ENCODE data around the gene PLCXD1.
"Not testable (repeated sequence)": the region's sequence is repeated elsewhere in the genome, so short reads cannot be mapped to it uniquely, and the experiment has no call there.

PLCXD1 gene

GRCh38 chrX:295136-295535, 14.0 kb downstream of the PLCXD1 start:
- no peak for DNase-seq

- DNase-seq, result no peak
Measured at GRCh38 chrX:298993-299392, 17.8 kb downstream of the PLCXD1 start.

- DNase-seq, result no peak
Measured at GRCh38 chrX:300334-300733, 19.2 kb downstream of the PLCXD1 start.

GRCh38 chrX:302975-303374, 21.8 kb downstream of the PLCXD1 start:
- DNase-seq, result no peak

- DNase-seq, result not testable (repeated sequence)
Measured at GRCh38 chrX:305781-306613, 24.8 kb downstream of the PLCXD1 start.

- DNase-seq, result not testable (repeated sequence)
Measured at GRCh38 chrX:306614-307251, 25.6 kb downstream of the PLCXD1 start.

GRCh38 chrX:307261-308111, 26.3 kb downstream of the PLCXD1 start:
- DNase-seq, result no peak

GRCh38 chrX:308821-309520, 27.8 kb downstream of the PLCXD1 start:
- DNase-seq, result no peak

- DNase-seq, result no peak
Measured at GRCh38 chrX:310621-311155, 29.5 kb downstream of the PLCXD1 start.

GRCh38 chrX:311156-312129, 30.3 kb downstream of the PLCXD1 start:
- DNase-seq, result no peak

- no peak for DNase-seq
Measured at GRCh38 chrX:312621-313331, 31.6 kb downstream of the PLCXD1 start.

- no peak for DNase-seq
Measured at GRCh38 chrX:313546-313945, 32.4 kb downstream of the PLCXD1 start.

GRCh38 chrX:314049-314448, 32.9 kb downstream of the PLCXD1 start:
- DNase-seq, result no peak

- DNase-seq, result no peak
Measured at GRCh38 chrX:314781-315595, 33.8 kb downstream of the PLCXD1 start.

- DNase-seq, result no peak
Measured at GRCh38 chrX:316351-317325, 35.5 kb downstream of the PLCXD1 start.

GRCh38 chrX:317424-318067, 36.4 kb downstream of the PLCXD1 start:
- DNase-seq, result no peak

- DNase-seq, result peak; percentile 98
Measured at GRCh38 chrX:318068-318738, 37.0 kb downstream of the PLCXD1 start.
